Spleen (tissue), 11 donors: Measurements from ENCODE around the gene PELO. TPM values are rescaled to one million over a fixed set of nuclear protein-coding genes. Genes with fewer than 3 reads are reported as not detected.

Experiments used
- DNase-seq: peaks from one replicate; pipeline ENCODE4 v3.0.0-alpha.2; 2020
- H3K27ac ChIP-seq, 8 donors: fragments of 200-600 bp; sonication (generic) in 7 of 8; 1 replicate in 4 of 8; 2 replicates in 4 of 8; pipeline versions ENCODE4 v1.5.0 to v1.8.0; 2016 to 2021; ENCODE audit warnings: inconsistent platforms in 4 of 8, mild to moderate bottlenecking in 4 of 8, moderate library complexity in 1 of 8
- H3K27me3 ChIP-seq, 7 donors: fragments of 200-600 bp; sonication (generic) in 6 of 7; replicated peaks in 1 of 7; 1 replicate in 4 of 7; 2 replicates in 3 of 7; pipeline versions ENCODE4 v1.5.0 to v1.8.0; 2016 to 2021; ENCODE audit warnings: inconsistent platforms in 3 of 7, mild to moderate bottlenecking in 1 of 7
- H3K36me3 ChIP-seq, 6 donors: fragments of 200-600 bp; sonication (generic) in 5 of 6; 1 replicate in 4 of 6; 2 replicates in 2 of 6; pipeline versions ENCODE4 v1.5.0 to v1.8.0; 2016 to 2021; ENCODE audit warnings: inconsistent platforms in 2 of 6
- H3K4me1 ChIP-seq, 6 donors: fragments of 200-600 bp; sonication (generic) in 5 of 6; 1 replicate in 3 of 6; 2 replicates in 3 of 6; pipeline versions ENCODE4 v1.5.0 to v1.8.0; 2016 to 2021; ENCODE audit warnings: inconsistent platforms in 3 of 6
- H3K4me3 ChIP-seq, 8 donors: fragments of 200-600 bp; sonication (generic) in 7 of 8; 1 replicate in 4 of 8; 2 replicates in 4 of 8; pipeline versions ENCODE4 v1.5.0 to v1.8.0; 2016 to 2021; ENCODE audit warnings: inconsistent platforms in 4 of 8, mild to moderate bottlenecking in 4 of 8, moderate library complexity in 2 of 8
- H3K9me3 ChIP-seq, 8 donors: fragments of 200-600 bp; sonication (generic) in 7 of 8; 1 replicate in 4 of 8; 2 replicates in 4 of 8; pipeline versions ENCODE4 v1.5.0 to v1.8.0; 2016 to 2021; ENCODE audit warnings: inconsistent platforms in 4 of 8
- POLR2A ChIP-seq, 3 donors: fragments of 450-650 bp; IDR thresholded peaks; one replicate each; pipeline ENCODE4 v1.5.1; 2017; ENCODE audit warnings: antibody characterized with exemption in 3 of 3, mild to moderate bottlenecking in 1 of 3
- POLR2AphosphoS5 ChIP-seq, 3 donors: sonication (generic); formaldehyde crosslinking; IDR thresholded peaks; one replicate each; pipeline ENCODE4 v1.5.1; 2017; ENCODE audit warnings: antibody characterized with exemption in 3 of 3
- WGBS, 5 donors: extraction: QIAGEN DNeasy Blood & Tissue Kit in 3 of 5; methylation state at CpG; one replicate each; pipeline versions ENCODE4 v1.1.5 to v1.1.7; 2013 to 2018; 5-methylcytosine and 5-hydroxymethylcytosine counted together
- intact Hi-C: fragments of 100-400 bp; cut with DNase I; formaldehyde crosslinking; loops from one replicate; pipeline ENCODE4 v1.15.0; 2023; ENCODE audit warnings: low total_unique reads
- polyA plus RNA-seq, 3 donors: library from polyadenylated mRNA; stranded (reverse); fragments of 200-250 nt; gene quantifications; one replicate each; pipeline ENCODE4 v1.2.1, GENCODE V29; 2013
- total RNA-seq, 7 donors: library from RNA; depleted of rRNA in 3 of 7; stranded (reverse); fragments of >200 nt in 3 of 7; fragmentation: NEBNext Ultra II Directional in 4 of 7; extraction: Animal tissue kit (Norgen Biotek cat#: 25700) in 4 of 7; gene quantifications; one replicate each; pipeline versions ENCODE4 v1.1.0 to v1.2.1, GENCODE V29; 2016 to 2021
- TF ChIP-seq, protein P1 (sequence below), 11 experiments: fragments of 200-600 bp in 7 of 11; fragments of 450-650 bp in 4 of 11; sonication (generic) in 4 of 11; IDR thresholded peaks in 8 of 11; conservative IDR thresholded peaks in 3 of 11; 1 replicate in 7 of 11; 2 replicates in 4 of 11; pipeline versions ENCODE4 v1.4.0 to v1.8.0; 2016 to 2021; ENCODE audit warnings: antibody characterized with exemption in 11 of 11, inconsistent platforms in 4 of 11, mild to moderate bottlenecking in 1 of 11
- donor health status: healthy with polysubstance abuse.
- donor health status: DM: no; HTN: no; CAD: no; lungs with moderate emphysema.
- donor health status: DM: no; HTN: no; CAD: no.
- donor health status: Bipolar disorder and iron deficiency.
- donor health status: healthy.
- donor health status: DM: no; HTN: no; CAD: no.
- donor health status: DM: yes; HTN: yes; CAD: no.

Gene PELO
- total and polyA plus RNA-seq, 10 donors = 10.4 to 169 (median 52.0) TPM

DNA sequence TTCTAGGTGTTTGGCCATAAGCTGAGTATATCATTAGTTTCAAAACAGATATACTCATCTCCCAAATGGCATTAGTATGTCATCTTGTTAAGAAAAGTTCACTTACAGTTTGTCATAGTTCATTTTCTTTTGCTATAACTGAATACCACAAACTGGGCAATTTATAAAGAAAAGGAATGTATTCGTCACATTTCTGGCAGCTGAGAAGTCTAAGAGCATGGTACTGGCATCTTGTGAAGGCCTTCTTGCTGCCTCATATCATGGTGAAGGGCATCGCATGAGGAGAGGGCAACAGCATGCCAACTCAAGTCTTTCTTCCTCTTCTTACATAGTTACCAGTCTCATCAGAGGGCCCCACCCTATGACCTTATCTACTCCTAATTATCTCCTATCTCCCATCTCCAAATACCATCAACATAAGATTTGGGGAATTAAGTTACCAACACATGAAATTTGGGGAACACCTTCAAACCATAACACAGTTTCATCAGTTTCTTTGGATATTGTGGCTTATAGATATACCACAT, 20.4 kb upstream of the PELO start:
- H3K27ac ChIP-seq = no peak overlapping the region

DNA sequence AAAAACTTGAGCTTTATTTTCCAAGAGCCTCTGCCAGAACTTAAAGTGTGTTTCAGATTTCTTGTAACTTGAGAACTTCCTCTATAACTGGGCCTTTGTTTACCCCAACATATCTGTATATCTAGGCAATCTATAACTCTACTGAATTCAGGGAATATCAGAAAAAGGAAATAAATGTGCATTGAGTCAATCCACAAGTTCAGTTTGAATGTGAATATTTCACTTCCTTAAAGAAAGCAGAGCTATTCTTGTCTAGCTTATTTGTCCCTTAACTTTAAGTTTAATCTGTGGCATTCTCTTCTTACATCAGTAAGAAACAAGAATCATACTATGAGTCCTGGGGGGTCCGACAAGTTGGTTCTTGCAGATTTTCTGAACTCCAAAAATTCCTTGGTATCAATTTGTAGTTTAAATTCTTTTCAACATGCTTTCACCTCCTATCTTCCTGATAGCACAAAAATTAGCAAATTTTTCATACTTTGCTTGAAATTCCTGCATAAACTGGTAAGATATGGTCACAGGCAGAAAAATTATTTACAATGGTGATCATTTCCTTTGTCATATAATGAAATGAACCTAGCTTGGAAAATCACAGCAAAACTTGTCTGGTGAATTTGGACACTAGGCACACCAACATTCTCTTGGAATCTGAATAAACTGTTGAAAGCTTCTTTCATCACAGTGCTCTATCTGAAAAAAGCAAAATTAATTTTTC, 19.8 kb upstream of the PELO start:
- Histone ChIP-seq H3K4me1 (peaks cover 0 to 30% (median 15%) of the 10 kb centered on the region in 6 donors), H3K27me3 (no peaks in the 10 kb centered on the region), H3K9me3 (peaks cover 0 to 5% (median 0%) of the 10 kb centered on the region in 8 donors), H3K27ac (no peak overlapping the region), H3K36me3 (no peaks in the 10 kb centered on the region), H3K4me3 (no peak overlapping the region)
- intact Hi-C loops = no loop called here
- 76 to 84% (median 81%) methylated on average over 1 of the region's 1 CpG for whole genome bisulfite sequencing, 5 donors
- no peak for DNase-seq
- TF ChIP-seq, protein P1, sequence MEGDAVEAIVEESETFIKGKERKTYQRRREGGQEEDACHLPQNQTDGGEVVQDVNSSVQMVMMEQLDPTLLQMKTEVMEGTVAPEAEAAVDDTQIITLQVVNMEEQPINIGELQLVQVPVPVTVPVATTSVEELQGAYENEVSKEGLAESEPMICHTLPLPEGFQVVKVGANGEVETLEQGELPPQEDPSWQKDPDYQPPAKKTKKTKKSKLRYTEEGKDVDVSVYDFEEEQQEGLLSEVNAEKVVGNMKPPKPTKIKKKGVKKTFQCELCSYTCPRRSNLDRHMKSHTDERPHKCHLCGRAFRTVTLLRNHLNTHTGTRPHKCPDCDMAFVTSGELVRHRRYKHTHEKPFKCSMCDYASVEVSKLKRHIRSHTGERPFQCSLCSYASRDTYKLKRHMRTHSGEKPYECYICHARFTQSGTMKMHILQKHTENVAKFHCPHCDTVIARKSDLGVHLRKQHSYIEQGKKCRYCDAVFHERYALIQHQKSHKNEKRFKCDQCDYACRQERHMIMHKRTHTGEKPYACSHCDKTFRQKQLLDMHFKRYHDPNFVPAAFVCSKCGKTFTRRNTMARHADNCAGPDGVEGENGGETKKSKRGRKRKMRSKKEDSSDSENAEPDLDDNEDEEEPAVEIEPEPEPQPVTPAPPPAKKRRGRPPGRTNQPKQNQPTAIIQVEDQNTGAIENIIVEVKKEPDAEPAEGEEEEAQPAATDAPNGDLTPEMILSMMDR (IDR thresholded peaks at IDR 0.05 in 8 of 11, conservative IDR thresholded peaks at IDR 0.05 in 3 of 11) = no peak
- TF ChIP-seq POLR2A (IDR thresholded peaks at IDR 0.05) = no peak
- no peak for TF ChIP-seq POLR2AphosphoS5 (IDR thresholded peaks at IDR 0.05)

More for the DNA sequence above, 20.4 kb upstream of the PELO start:
- intact Hi-C loops = no loop called here
- DNase-seq = no peak
- whole genome bisulfite sequencing, 5 donors = 67 to 88% (median 85%) methylated on average over 2 of the region's 2 CpGs
- Histone ChIP-seq H3K9me3 (peaks cover 0 to 5% (median 0%) of the 10 kb centered on the region in 8 donors), H3K36me3 (no peaks in the 10 kb centered on the region), H3K27me3 (no peaks in the 10 kb centered on the region), H3K4me1 (peaks cover 0 to 23% (median 10%) of the 10 kb centered on the region in 6 donors), H3K4me3 (no peak overlapping the region)
- TF ChIP-seq, protein P1 (IDR thresholded peaks at IDR 0.05 in 8 of 11, conservative IDR thresholded peaks at IDR 0.05 in 3 of 11) = no peak
- TF ChIP-seq POLR2A (IDR thresholded peaks at IDR 0.05) (no peak), POLR2AphosphoS5 (IDR thresholded peaks at IDR 0.05) (no peak)

DNA sequence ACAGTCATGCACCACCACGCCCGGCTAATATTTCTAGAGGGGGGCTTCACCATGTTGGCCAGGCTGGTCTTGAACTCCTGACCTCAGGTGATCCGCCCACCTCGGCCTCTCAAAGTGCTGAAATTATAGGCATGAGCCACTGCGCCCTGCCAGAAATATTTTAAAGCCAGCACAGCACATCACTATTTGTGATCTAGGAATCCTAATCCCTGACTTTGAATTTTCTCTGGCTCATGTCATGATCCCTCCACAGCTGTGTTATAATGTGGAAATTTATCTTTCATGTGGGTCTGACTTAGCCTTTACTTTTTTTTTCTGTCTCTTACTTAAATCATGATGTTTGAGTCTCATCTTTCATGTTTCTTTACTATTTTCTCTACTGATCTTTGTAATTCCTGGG, 18.7 kb upstream of the PELO start:
- TF ChIP-seq, protein P1 (IDR thresholded peaks at IDR 0.05 in 8 of 11, conservative IDR thresholded peaks at IDR 0.05 in 3 of 11) = no peak
- TF ChIP-seq POLR2AphosphoS5 (IDR thresholded peaks at IDR 0.05) = no peak
- TF ChIP-seq POLR2A (IDR thresholded peaks at IDR 0.05) = no peak
- H3K4me1 ChIP-seq = peaks cover 0 to 41% (median 22%) of the 10 kb centered on the region in 6 donors

DNA sequence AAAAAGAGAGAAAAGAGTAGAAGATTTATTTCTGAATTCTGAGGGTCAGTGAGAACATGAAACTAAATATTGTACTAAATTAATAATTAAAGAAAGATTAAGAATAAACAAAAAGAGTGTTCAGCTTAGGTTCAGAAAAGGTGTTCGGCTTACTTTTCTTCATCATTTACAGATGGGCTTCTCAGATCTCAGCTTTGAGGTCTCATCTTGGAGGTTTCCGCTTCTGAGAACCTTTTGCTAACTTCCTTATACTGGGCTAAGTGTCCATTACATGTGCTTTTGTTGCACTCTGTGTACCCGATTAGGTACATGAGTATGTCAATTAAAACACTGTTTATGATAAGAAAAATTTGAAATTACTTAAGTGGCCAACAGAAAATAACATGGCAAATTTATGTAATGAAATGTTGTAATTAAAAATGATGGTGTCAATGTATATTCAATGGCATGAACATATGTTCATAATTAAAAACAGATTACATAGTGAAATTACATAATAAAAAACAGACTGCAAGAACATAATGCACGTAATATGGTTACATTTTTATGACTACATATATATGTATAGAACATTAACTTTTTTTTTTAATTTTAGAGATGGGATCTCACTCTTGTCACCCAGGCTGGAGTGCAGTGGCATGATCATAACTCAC, 17.3 kb upstream of the PELO start:
- Histone ChIP-seq H3K9me3 (no peaks in the 10 kb centered on the region), H3K36me3 (no peaks in the 10 kb centered on the region), H3K4me1 (peaks cover 0 to 46% (median 29%) of the 10 kb centered on the region in 6 donors), H3K27ac (no peak overlapping the region), H3K27me3 (no peaks in the 10 kb centered on the region), H3K4me3 (no peak overlapping the region)
- TF ChIP-seq, protein P1 (IDR thresholded peaks at IDR 0.05 in 8 of 11, conservative IDR thresholded peaks at IDR 0.05 in 3 of 11) = no peak
- TF ChIP-seq POLR2A (IDR thresholded peaks at IDR 0.05) (no peak), POLR2AphosphoS5 (IDR thresholded peaks at IDR 0.05) (no peak)
- DNase-seq = no peak
- 95 to 100% (median 95%) methylated on average over 4 of the region's 4 CpGs for WGBS, 5 donors
- intact Hi-C loops = no loop called here

More for the DNA sequence above, 18.7 kb upstream of the PELO start:
- Histone ChIP-seq H3K27ac (no peak overlapping the region), H3K27me3 (no peaks in the 10 kb centered on the region), H3K9me3 (peaks cover 0 to 5% (median 0%) of the 10 kb centered on the region in 8 donors), H3K36me3 (no peaks in the 10 kb centered on the region), H3K4me3 (no peak overlapping the region)
- DNase-seq = no peak
- 93 to 96% (median 94%) methylated on average over 5 of the region's 5 CpGs for WGBS, 5 donors
- intact Hi-C loops = no loop called here
